K562 (cell line): ENCODE results near the gene NPR1. TPM values are rescaled to one million over a fixed set of nuclear protein-coding genes. Genes with fewer than 3 reads are reported as not detected.

ENCODE experiments used
- LCOR ChIP-seq: sonication (generic); formaldehyde crosslinking; IDR thresholded peaks from 2 replicates; pipeline ENCODE4 v1.8.0; 2022; ENCODE audit warnings: mild to moderate bottlenecking, missing genetic modification reagents
- RREB1 ChIP-seq: fragments of 250-450 bp; sonication (Bioruptor Pico); IDR thresholded peaks from 2 replicates; pipeline ENCODE4 v1.4.0; 2020
- polyA plus RNA-seq, 8 experiments: library from polyadenylated mRNA; depleted of rRNA in 4 of 8; stranded (reverse) in 5 of 8; unstranded in 3 of 8; fragments of >200 nt; fragmentation: Nextera tagmentation in 2 of 8; fragmentation: Illumina TruSeq in 1 of 8; extraction: Ambion mirVana in 2 of 8; extraction: Trizol in 1 of 8; gene quantifications; 2 replicates each; pipeline versions ENCODE4 v1.2.1 to v1.2.3, GENCODE V29; 2011 to 2014; ENCODE audit warnings: inconsistent platforms in 1 of 8, missing spikeins in 1 of 8
- total RNA-seq, 7 experiments: library from RNA; depleted of rRNA in 6 of 7; stranded (reverse); fragments of >200 nt in 6 of 7; fragmentation: Illumina TruSeq in 2 of 7; extraction: Trizol in 2 of 7; gene quantifications; 2 replicates each; pipeline versions ENCODE4 v1.2.1 to v1.2.3, GENCODE V29; 2011 to 2021; ENCODE audit warnings: low replicate concordance in 1 of 7
- TF ChIP-seq, protein P1 (sequence below), 2 experiments: fragments of 450-650 bp; formaldehyde crosslinking in 1 of 2; IDR thresholded peaks; 2 replicates each; pipeline versions ENCODE4 v1.4.0 to v1.6.1; 2014 to 2020; ENCODE audit warnings: mild to moderate bottlenecking in 2 of 2, borderline replicate concordance in 1 of 2, low read depth in 1 of 2

The NPR1 gene
- total and polyA plus RNA-seq, 9 of the 15 experiments (the other 6 are each of a cell fraction or from before 2014, with no cell fraction given) = 0.05 to 0.16 (median 0.06) TPM; not detected in 6

- TF ChIP-seq RREB1 (CRISPR knock-in tag) = no peak
- TF ChIP-seq, protein P1, sequence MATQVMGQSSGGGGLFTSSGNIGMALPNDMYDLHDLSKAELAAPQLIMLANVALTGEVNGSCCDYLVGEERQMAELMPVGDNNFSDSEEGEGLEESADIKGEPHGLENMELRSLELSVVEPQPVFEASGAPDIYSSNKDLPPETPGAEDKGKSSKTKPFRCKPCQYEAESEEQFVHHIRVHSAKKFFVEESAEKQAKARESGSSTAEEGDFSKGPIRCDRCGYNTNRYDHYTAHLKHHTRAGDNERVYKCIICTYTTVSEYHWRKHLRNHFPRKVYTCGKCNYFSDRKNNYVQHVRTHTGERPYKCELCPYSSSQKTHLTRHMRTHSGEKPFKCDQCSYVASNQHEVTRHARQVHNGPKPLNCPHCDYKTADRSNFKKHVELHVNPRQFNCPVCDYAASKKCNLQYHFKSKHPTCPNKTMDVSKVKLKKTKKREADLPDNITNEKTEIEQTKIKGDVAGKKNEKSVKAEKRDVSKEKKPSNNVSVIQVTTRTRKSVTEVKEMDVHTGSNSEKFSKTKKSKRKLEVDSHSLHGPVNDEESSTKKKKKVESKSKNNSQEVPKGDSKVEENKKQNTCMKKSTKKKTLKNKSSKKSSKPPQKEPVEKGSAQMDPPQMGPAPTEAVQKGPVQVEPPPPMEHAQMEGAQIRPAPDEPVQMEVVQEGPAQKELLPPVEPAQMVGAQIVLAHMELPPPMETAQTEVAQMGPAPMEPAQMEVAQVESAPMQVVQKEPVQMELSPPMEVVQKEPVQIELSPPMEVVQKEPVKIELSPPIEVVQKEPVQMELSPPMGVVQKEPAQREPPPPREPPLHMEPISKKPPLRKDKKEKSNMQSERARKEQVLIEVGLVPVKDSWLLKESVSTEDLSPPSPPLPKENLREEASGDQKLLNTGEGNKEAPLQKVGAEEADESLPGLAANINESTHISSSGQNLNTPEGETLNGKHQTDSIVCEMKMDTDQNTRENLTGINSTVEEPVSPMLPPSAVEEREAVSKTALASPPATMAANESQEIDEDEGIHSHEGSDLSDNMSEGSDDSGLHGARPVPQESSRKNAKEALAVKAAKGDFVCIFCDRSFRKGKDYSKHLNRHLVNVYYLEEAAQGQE (IDR thresholded peaks at IDR 0.05; ENCODE audit: borderline replicate concordance) = peak; percentile 85
- TF ChIP-seq, protein P1 (CRISPR knock-in tag; IDR thresholded peaks at IDR 0.05; ENCODE audit: low read depth) = no peak
- no peak for TF ChIP-seq LCOR (CRISPR knock-in tag)
Measured at GRCh38 chr1:153677718-153678518, 570 bp upstream of the NPR1 start (continued).
